AG09319 (cell line): ENCODE results near the gene FBXL7.

Experiments used
- DNase-seq: peaks from one replicate; pipeline ENCODE4 v3.0.0-alpha.2; 2010; ENCODE audit warnings: low read depth; ENCODE audit errors: extremely low read depth
- CTCF ChIP-seq: IDR thresholded peaks from 2 replicates; pipeline ENCODE4 v1.5.1; 2011; ENCODE audit warnings: low read depth, mild to moderate bottlenecking, inconsistent platforms, low read length, moderate library complexity

The FBXL7 gene

GRCh38 chr5:15720515-15720914 is 220.5 kb downstream of the FBXL7 start:
- DNase-seq = no peak
- no peak for TF ChIP-seq CTCF

- no peak for DNase-seq
- no peak for TF ChIP-seq CTCF
Observed at GRCh38 chr5:15722305-15722704, 222.3 kb downstream of the FBXL7 start.

- no peak for TF ChIP-seq CTCF
- no peak for DNase-seq
Observed at GRCh38 chr5:15727375-15727774, 227.4 kb downstream of the FBXL7 start.

- no peak for DNase-seq
- TF ChIP-seq CTCF = no peak
Observed at GRCh38 chr5:15728811-15729210, 228.8 kb downstream of the FBXL7 start.

GRCh38 chr5:15731699-15732098 is 231.7 kb downstream of the FBXL7 start:
- TF ChIP-seq CTCF = no peak

GRCh38 chr5:15734058-15734457 is 234.1 kb downstream of the FBXL7 start:
- no peak for DNase-seq
- no peak for TF ChIP-seq CTCF

More at GRCh38 chr5:15731699-15732098, 231.7 kb downstream of the FBXL7 start:
- no peak for DNase-seq

- no peak for DNase-seq
- TF ChIP-seq CTCF = no peak
Observed at GRCh38 chr5:15737036-15737821, 237.2 kb downstream of the FBXL7 start.
